Immature natural killer cell (primary cell): ENCODE measurements around the gene MIGA2. TPM values are rescaled to one million over a fixed set of nuclear protein-coding genes. Genes with fewer than 3 reads are reported as not detected.
A peak's percentile ranks its signal among the peaks of the same experiment; 100 is the strongest.

ENCODE experiments used
- DNase-seq, 3 donors: peaks; one replicate each; pipeline ENCODE4 v3.0.0; 2022; ENCODE audit warnings: mixed read lengths in 1 of 3
- H3K27ac Mint-ChIP-seq, 6 donors: one replicate each; pipeline ENCODE4 v1.8.0; 2020; ENCODE audit warnings: mixed read lengths in 6 of 6, mild to moderate bottlenecking in 5 of 6, inconsistent platforms in 4 of 6, moderate library complexity in 3 of 6
- H3K27me3 Mint-ChIP-seq, 3 donors: one replicate each; pipeline ENCODE4 v1.8.0; 2020 to 2021; ENCODE audit warnings: low read depth in 3 of 3, mild to moderate bottlenecking in 3 of 3, mixed read lengths in 3 of 3, moderate library complexity in 3 of 3, inconsistent platforms in 1 of 3
- H3K36me3 Mint-ChIP-seq, 3 donors: one replicate each; pipeline ENCODE4 v1.8.0; 2020; ENCODE audit warnings: mixed read lengths in 3 of 3, inconsistent platforms in 2 of 3, mild to moderate bottlenecking in 2 of 3
- H3K4me1 Mint-ChIP-seq, 2 donors: one replicate each; pipeline ENCODE4 v1.8.0; 2020; ENCODE audit warnings: inconsistent platforms in 2 of 2, mild to moderate bottlenecking in 2 of 2, mixed read lengths in 2 of 2, moderate library complexity in 1 of 2
- H3K4me3 Mint-ChIP-seq, 5 donors: one replicate each; pipeline ENCODE4 v1.8.0; 2020; ENCODE audit warnings: mild to moderate bottlenecking in 5 of 5, mixed read lengths in 5 of 5, inconsistent platforms in 3 of 5, moderate library complexity in 3 of 5
- H3K9me3 Mint-ChIP-seq, 6 donors: one replicate each; pipeline ENCODE4 v1.8.0; 2020; ENCODE audit warnings: mild to moderate bottlenecking in 6 of 6, mixed read lengths in 6 of 6, inconsistent platforms in 4 of 6, moderate library complexity in 3 of 6
- polyA plus RNA-seq, 3 donors: library from polyadenylated mRNA; unstranded; fragments of 300-500 nt; fragmentation: Illumina TruSeq; gene quantifications; one replicate each; pipeline ENCODE4 v1.2.3, GENCODE V29; 2021

Gene MIGA2
- polyA plus RNA-seq, 3 donors from 2014 or later, result 4.8 to 9.1 (median 6.9) TPM

DNA sequence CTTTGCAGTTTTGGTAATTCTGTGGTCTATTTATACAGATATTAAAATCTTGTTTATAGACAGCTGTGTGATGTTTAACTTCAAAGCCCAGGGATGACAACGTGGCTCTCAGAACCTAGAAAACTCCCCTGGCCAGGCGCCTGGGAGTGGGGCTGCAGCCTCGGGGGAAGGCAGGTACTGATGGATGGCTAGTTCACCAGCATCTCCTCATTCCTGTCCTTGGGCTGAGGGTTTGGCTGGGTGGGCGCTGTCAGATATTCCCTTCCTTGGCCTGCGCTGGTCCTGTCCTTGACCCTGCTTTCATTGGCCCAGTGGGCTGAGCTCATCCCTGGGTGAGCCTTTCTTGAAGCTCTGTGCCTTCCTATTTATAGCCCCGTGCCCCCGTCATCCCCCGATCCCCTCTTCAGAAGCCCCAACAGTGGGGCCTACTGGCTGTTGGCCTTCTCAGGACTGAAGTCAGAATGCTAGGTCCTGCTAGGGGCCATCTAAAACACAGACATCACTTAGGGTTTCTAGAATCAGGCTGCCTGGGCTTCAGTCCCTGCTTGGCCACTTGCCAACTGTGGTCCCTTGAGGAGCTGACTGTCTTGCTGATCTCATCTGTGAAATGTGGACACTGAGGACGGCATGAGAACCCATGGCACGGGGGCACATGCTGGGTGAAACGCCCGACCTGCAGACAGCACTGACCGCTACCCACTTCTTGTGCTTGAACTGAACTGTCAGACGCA, 29.2 kb upstream of the MIGA2 start:
- DNase-seq, result no peak
- Mint-ChIP-seq H3K27ac (no peak overlapping the region), H3K36me3 (peaks cover 0 to 15% (median 0%) of the 10 kb centered on the region in 3 donors), H3K4me3 (no peak overlapping the region), H3K27me3 (peaks cover 0 to 1% (median 0%) of the 10 kb centered on the region in 3 donors), H3K9me3 (no peaks in the 10 kb centered on the region), H3K4me1 (no peaks in the 10 kb centered on the region)

DNA sequence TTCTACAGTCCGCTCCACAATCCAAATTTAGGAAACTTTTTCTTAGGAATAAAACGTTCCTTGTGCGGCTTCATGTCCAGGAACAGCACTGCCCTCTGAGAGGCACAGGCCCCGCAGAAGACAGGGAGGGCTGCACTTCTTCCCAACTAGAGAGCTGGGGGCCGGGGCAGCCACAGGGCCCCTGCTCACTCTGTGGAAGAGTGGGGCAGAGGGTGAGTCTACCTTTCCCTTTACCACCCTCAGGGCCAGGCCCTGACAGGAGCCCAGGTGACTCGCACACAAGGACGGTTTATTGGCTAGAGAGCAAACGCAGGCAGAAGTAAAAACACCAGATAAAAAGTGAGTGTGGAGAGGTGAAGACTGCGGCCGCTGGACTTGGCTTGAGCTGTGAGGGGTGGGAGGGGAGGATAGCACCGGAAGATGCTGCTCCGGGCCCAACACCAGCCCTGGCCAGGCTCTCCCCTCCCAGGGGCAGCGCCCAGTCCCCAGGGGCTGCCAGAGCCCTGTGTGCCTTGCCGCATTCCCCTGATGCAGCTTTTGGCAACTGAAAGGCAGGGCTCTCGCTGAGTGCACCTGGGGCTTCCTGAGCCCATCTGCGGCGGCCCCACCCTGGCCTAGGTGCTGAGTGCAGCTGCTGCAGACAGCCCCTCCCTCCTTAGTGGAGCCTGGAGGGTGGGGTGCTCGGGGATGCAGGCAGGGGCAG, 28.5 kb upstream of the MIGA2 start:
- H3K27me3 Mint-ChIP-seq, result peaks cover 0 to 1% (median 0%) of the 10 kb centered on the region in 3 donors
- H3K27ac Mint-ChIP-seq, result no peak overlapping the region
- no peak overlapping the region for H3K4me3 Mint-ChIP-seq
- peaks cover 0 to 8% (median 0%) of the 10 kb centered on the region in 3 donors for H3K36me3 Mint-ChIP-seq
- no peaks in the 10 kb centered on the region for H3K9me3 Mint-ChIP-seq
- no peak for DNase-seq
- no peaks in the 10 kb centered on the region for H3K4me1 Mint-ChIP-seq

DNA sequence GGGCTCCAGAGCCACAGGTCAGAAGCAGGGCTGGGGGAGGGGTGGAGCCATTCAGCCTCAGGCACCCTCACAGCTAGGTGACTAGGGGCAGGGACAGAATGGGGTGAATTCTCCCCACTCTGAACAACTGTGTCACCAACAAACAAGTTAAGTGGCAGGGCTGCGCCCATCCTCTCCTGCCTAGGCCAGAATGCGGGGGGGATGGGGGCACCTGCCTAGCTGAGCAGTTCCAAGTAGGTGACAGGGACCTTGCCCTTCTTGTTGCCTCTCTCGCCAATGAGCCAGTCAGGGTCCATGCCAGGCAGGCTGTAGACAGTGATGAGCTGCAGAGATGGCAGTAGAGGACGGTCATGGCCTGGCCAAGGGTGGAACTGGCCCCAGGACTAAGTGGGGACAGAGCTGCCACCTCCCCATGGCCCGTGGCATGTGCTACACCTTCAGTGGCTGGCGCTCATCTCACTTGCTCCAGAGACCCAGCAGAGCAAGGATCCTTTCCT, 27.9 kb upstream of the MIGA2 start:
- Mint-ChIP-seq H3K27me3 (peaks cover 0 to 1% (median 0%) of the 10 kb centered on the region in 3 donors), H3K4me3 (no peak overlapping the region), H3K4me1 (no peaks in the 10 kb centered on the region), H3K36me3 (peaks cover 0 to 5% (median 0%) of the 10 kb centered on the region in 3 donors), H3K9me3 (no peaks in the 10 kb centered on the region), H3K27ac (no peak overlapping the region)
- no peak for DNase-seq

DNA sequence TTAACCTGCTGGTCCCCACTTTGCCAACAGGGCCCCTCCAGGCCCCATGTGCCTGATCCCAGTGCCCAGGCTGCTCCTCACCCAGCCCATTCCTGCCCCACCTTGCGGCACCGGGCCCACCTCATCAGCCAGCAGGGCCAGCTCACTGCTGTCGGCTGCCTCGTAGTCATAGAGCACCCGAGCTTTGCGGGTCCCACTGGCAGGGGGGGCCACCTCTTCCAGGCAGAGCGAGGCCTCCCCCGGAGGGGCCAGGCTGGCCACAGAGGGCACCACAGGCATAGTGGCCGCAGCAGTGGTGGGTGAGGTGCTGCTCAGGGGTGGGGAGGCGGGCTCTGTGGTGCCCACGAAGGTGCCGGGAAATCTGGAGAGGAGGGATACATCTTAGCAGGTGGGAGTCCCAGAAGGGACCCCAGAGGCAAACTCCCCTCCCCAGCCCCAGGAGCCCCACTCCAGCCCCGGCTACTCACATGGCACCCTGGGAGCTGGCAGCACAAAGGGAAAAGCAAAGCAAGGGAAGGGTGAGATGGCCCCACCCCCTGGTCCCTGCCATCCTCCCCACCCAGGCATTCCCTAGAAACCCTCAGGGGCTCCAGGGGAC, 27.3 kb upstream of the MIGA2 start:
- Mint-ChIP-seq H3K36me3 (peaks cover 0 to 5% (median 0%) of the 10 kb centered on the region in 3 donors), H3K9me3 (no peaks in the 10 kb centered on the region), H3K27ac (no peak overlapping the region), H3K4me3 (no peak overlapping the region), H3K4me1 (no peaks in the 10 kb centered on the region), H3K27me3 (peaks cover 0 to 1% (median 0%) of the 10 kb centered on the region in 3 donors)
- DNase-seq, result no peak

DNA sequence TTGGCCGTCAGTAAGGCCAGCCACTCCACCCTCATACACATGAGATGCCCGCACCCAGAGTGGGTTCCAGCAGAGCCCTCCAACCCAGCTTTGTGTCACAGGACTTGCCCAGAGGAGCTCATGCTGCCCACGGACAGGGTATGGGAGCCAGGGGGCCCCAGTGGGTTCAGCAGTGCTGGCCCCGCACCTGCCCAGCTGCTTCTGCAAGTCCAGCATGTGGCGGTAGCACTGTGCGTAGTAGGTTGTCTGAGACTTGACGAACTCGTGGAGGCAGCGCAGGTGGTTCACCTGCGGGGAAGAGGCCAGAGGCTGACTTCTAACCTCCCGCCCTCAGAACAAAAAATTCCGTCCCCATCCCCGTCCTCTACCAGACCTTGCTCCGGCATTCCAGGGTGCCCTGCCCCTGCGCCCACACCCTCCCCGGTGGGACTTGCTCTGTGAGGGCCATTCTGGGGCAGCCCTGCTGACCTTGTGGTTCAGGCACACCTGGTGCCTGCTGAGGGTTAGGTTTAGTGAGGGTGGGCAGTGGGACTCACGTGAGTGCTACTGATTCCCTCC, 26.8 kb upstream of the MIGA2 start:
- H3K27ac Mint-ChIP-seq, result no peak overlapping the region
- H3K36me3 Mint-ChIP-seq, result peaks cover 0 to 5% (median 0%) of the 10 kb centered on the region in 3 donors
- H3K4me3 Mint-ChIP-seq, result no peak overlapping the region
- no peaks in the 10 kb centered on the region for H3K4me1 Mint-ChIP-seq
- peaks cover 0 to 3% (median 0%) of the 10 kb centered on the region in 3 donors for H3K27me3 Mint-ChIP-seq
- no peak for DNase-seq
- H3K9me3 Mint-ChIP-seq, result no peaks in the 10 kb centered on the region

DNA sequence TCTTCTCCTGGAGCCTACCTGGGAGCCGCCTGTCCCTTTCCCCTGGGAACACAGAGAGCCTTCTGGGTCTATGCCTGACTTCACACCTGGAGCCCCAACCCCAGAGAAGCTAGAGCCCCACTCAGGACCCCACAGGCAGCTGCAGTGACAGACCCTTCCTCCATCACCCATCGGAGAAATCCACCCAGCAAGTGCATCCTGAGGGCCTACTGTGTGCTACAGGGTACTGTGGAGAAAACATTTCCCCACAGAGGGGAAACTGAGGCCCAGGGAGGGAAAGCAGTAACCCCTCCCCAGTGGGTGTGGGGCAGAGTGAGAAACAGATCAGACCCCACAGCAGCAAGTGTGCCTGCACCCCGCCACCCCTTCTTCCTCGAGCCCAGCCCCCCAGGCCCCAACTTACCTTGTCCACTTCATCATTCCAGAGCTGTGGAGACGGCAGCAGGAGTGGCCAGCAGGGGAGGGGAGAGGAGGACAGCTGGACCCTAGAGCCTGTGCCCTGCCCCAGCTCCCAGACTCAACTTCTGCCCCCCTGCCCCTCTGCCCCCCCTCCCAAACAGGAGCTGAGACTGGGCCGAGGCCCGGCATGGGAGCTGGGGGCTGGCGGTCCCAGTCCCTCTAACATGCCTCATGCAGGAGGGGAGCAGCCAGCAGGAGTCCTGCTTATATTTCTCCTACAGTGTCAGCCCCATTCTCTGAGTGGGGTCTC, 26.0 kb upstream of the MIGA2 start:
- Mint-ChIP-seq H3K27ac (no peak overlapping the region), H3K36me3 (peaks cover 0 to 5% (median 2%) of the 10 kb centered on the region in 3 donors), H3K4me3 (no peak overlapping the region), H3K27me3 (peaks cover 0 to 3% (median 0%) of the 10 kb centered on the region in 3 donors), H3K4me1 (no peaks in the 10 kb centered on the region), H3K9me3 (peaks cover 0 to 2% (median 0%) of the 10 kb centered on the region in 6 donors)
- DNase-seq, result no peak

DNA sequence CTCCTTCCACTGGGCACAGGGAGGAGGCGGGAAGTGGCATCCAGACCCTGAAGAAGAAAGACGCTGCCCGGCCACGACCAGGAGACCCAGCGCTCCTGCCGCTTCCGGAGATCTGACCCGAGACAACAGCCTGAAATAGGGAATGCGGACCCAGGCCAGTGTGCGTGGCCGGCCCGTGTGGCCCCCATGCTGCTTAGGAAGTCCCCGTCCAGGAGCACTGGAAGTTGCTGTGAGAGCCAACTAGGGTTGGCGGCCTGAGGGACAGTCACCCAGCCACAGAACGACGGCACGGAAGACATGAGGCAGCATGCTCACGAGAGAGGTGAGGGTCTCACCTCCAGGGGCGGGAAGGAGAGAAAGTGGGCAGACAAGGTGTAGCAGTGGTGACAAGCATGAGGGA, 25.3 kb upstream of the MIGA2 start:
- no peak overlapping the region for H3K4me3 Mint-ChIP-seq
- H3K36me3 Mint-ChIP-seq, result peaks cover 0 to 8% (median 5%) of the 10 kb centered on the region in 3 donors
- H3K27me3 Mint-ChIP-seq, result peaks cover 0 to 3% (median 0%) of the 10 kb centered on the region in 3 donors
- H3K9me3 Mint-ChIP-seq, result peaks cover 0 to 2% (median 0%) of the 10 kb centered on the region in 6 donors
- H3K4me1 Mint-ChIP-seq, result no peaks in the 10 kb centered on the region
- DNase-seq, result no peak
- H3K27ac Mint-ChIP-seq, result peak overlapping the region in 1 of 6 donors; percentile 72

DNA sequence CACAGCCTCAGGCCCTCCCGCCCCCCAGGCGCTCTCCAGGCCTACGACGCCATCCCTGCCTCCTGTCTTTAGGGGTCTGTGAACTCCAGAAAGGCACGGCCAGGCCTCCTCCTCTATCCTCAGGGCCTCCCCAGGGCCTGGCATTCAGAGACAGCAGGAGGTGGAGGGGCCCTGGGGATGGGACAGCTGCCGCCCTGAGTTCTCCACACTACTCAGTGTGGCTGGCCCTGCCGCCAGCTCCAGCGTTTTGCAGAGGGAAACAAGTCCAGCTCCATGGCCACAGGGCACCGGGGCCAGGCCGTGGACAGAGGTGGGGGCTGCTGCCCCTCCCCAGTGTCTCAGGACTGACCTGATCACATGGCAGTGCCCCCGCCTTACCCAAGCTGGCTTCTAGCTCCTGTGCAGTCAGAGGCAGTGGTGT, 24.7 kb upstream of the MIGA2 start:
- Mint-ChIP-seq H3K4me3 (no peak overlapping the region), H3K27ac (no peak overlapping the region)

DNA sequence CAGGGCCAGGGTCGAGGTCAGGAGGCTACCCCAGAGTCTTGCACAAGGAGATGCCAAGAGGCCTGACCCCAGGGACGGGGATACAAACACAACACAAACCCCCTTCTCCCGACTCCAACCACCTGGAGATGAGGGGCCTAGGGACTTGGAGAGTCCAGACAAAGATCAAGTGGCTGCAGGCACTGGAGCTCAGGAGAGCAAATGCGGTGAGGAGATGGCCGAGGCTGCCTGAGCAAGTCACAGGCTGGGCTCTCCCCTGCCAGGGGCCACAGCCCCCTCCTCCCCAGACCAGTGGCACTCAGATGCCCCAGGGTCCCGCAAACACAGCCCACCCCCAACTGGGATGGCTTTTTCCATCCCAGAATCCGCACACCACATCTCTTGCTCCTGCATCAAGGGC, 24.1 kb upstream of the MIGA2 start:
- DNase-seq, result no peak
- Mint-ChIP-seq H3K36me3 (peaks cover 0 to 8% (median 5%) of the 10 kb centered on the region in 3 donors), H3K4me1 (no peaks in the 10 kb centered on the region), H3K27me3 (peaks cover 0 to 3% (median 0%) of the 10 kb centered on the region in 3 donors), H3K27ac (no peak overlapping the region), H3K4me3 (no peak overlapping the region), H3K9me3 (peaks cover 0 to 2% (median 0%) of the 10 kb centered on the region in 6 donors)

More for the DNA sequence above, 24.7 kb upstream of the MIGA2 start:
- Mint-ChIP-seq H3K27me3 (peaks cover 0 to 3% (median 0%) of the 10 kb centered on the region in 3 donors), H3K9me3 (peaks cover 0 to 2% (median 0%) of the 10 kb centered on the region in 6 donors), H3K4me1 (no peaks in the 10 kb centered on the region), H3K36me3 (peaks cover 0 to 8% (median 5%) of the 10 kb centered on the region in 3 donors)
- DNase-seq, result no peak

DNA sequence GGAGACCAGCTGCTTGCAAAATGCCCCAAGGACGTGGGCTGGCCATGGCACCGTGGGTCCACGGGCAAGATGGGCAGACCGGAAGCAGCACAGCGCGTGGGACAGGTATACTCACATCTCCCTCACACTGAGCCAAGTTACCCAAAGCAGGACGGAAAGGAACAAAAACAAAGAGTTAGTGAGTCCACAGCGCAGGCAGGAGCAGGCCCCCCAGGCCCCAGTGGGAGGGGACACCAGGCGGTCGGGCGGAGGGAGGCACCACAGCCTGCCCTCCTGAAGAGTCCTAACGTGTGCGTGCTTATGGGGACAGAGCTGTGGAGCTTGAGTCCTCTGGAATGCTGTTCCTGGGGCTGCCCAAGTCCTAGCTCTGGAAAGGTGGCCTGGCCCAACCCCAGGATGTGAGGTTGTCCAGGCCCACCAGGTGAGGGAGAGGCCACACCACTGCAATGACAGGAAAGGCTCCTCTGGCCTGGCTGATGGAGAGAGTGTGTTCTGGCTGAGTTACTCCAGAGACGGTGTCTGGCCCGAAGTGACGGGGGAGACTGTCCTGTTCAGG, 23.5 kb upstream of the MIGA2 start:
- Mint-ChIP-seq H3K36me3 (peaks cover 0 to 5% (median 4%) of the 10 kb centered on the region in 3 donors), H3K27ac (no peak overlapping the region), H3K27me3 (peaks cover 0 to 5% (median 0%) of the 10 kb centered on the region in 3 donors), H3K4me1 (no peaks in the 10 kb centered on the region), H3K9me3 (peaks cover 0 to 2% (median 0%) of the 10 kb centered on the region in 6 donors), H3K4me3 (no peak overlapping the region)
- no peak for DNase-seq

DNA sequence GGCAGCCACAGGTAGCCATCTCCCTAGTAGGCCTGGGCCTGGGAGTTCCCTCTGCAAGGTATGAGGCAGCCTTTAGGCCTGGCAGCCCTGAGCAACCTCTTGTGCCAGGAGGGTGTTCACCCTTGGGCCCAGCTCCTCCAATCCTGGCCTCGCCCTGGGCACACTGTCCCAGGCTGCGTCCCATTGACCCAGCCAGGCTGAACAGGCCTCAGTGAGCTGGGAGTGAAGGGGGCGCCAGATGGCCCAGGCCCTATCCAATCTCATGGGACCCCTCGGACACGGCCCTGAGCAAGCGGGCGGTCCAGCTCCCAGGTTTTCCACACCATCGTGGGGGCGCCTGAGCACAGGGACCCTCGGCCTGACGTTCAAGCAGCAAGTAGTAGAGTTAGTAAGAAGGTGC, 22.8 kb upstream of the MIGA2 start:
- Mint-ChIP-seq H3K4me3 (no peak overlapping the region), H3K27ac (no peak overlapping the region), H3K4me1 (no peaks in the 10 kb centered on the region), H3K27me3 (peaks cover 0 to 5% (median 0%) of the 10 kb centered on the region in 3 donors), H3K9me3 (peaks cover 0 to 2% (median 0%) of the 10 kb centered on the region in 6 donors), H3K36me3 (peaks cover 0 to 5% (median 4%) of the 10 kb centered on the region in 3 donors)
- DNase-seq, result no peak

DNA sequence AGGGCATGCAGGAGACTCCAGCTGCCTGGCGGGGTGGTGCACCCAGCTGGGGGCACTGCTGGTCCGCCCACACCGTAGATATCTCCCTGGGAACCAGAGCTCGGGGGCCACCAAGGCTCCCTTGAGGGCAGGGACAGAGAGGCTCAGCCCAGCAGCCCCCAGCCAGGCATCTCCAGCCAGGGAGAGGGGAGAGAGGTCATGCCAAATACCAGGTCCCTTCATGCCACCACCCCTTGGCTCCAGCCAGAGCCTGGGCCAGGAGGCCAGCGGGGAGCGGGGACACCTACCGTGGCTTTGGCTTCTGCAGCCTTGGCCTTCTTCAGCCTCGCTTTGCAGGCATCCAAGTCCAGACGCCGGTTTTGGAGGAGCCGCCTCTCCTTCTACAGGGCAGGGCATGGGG, 22.3 kb upstream of the MIGA2 start:
- Mint-ChIP-seq H3K27ac (no peak overlapping the region), H3K4me1 (no peaks in the 10 kb centered on the region), H3K4me3 (no peak overlapping the region), H3K36me3 (peaks cover 0 to 7% (median 5%) of the 10 kb centered on the region in 3 donors), H3K9me3 (peaks cover 0 to 2% (median 0%) of the 10 kb centered on the region in 6 donors), H3K27me3 (peaks cover 0 to 5% (median 0%) of the 10 kb centered on the region in 3 donors)
- no peak for DNase-seq

DNA sequence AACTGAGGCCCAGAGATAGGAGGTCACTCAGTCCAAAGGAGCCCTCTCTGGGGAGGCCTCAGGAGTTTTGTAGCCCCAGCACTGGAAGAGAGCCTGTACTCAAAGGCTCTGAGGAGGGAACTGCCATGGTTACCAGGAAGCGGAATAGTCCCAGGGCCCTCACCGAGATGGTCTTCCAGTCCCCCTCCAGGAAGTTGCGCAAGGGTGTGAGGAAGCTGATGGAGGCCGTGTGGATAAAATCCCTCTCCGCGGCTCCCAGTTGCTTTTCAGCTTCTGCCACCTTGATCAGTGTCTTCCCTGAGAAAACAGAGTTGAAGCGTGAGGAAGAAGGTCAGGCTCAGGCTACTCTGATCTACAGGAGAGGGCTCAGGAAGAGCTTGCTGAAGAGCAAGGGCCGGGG, 21.8 kb upstream of the MIGA2 start:
- Mint-ChIP-seq H3K4me1 (no peaks in the 10 kb centered on the region), H3K9me3 (peaks cover 0 to 2% (median 0%) of the 10 kb centered on the region in 6 donors), H3K27ac (no peak overlapping the region), H3K4me3 (no peak overlapping the region), H3K27me3 (peaks cover 0 to 5% (median 0%) of the 10 kb centered on the region in 3 donors), H3K36me3 (peaks cover 0 to 7% (median 5%) of the 10 kb centered on the region in 3 donors)
- DNase-seq, result no peak
